Activated CD4-positive, CD25-positive, alpha-beta regulatory T cell treated with anti-CD3 and anti-CD28 coated beads, Interleukin-2, amount 50 U/mL, for 24 hours (primary cell): Measurements from ENCODE around the gene STRIP2.
A peak's percentile ranks its signal among the peaks of the same experiment; 100 is the strongest.
"Not testable (repeated sequence)": the region's sequence is repeated elsewhere in the genome, so short reads cannot be mapped to it uniquely, and the experiment has no call there.

Source experiments
- ATAC-seq, 2 donors: fragments of 150-1000 bp; cut with Tn5 transposase; one replicate each; pipeline ENCODE4 v1.10.0; 2021; ENCODE audit warnings: mild to moderate bottlenecking in 1 of 2, moderate library complexity in 1 of 2

STRIP2 gene, protein sequence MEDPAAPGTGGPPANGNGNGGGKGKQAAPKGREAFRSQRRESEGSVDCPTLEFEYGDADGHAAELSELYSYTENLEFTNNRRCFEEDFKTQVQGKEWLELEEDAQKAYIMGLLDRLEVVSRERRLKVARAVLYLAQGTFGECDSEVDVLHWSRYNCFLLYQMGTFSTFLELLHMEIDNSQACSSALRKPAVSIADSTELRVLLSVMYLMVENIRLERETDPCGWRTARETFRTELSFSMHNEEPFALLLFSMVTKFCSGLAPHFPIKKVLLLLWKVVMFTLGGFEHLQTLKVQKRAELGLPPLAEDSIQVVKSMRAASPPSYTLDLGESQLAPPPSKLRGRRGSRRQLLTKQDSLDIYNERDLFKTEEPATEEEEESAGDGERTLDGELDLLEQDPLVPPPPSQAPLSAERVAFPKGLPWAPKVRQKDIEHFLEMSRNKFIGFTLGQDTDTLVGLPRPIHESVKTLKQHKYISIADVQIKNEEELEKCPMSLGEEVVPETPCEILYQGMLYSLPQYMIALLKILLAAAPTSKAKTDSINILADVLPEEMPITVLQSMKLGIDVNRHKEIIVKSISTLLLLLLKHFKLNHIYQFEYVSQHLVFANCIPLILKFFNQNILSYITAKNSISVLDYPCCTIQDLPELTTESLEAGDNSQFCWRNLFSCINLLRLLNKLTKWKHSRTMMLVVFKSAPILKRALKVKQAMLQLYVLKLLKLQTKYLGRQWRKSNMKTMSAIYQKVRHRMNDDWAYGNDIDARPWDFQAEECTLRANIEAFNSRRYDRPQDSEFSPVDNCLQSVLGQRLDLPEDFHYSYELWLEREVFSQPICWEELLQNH

GRCh38 chr7:129433847-129434674 is at the start of gene STRIP2:
TSS of gene STRIP2 (plus strand) at chr7:129434432. CDS start at chr7:129434473, 41 bp downstream.
- ATAC-seq = peak; percentile 80 to 88

- ATAC-seq = no peak
These were observed 49.1 kb upstream of the STRIP2 start for GRCh38 chr7:129385116-129385515.

DNA sequence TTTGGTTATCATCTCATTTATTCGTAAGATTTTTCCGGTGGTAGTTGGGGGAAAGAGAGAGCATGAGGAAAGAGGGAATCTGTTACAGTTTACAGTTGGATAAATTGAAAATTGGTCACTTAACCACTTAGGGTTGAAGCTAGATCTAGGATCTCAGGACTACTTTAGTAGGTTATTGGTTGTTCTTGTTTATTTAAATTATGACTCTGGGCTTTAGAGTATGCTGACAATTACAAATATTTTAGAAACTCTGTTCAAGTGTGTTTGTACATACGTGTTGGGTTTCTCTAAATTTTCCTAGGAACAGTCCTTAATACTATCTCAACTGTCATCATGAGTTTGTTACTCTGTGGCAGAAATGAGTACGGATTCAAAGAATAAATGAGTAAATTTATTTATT is 48.6 kb upstream of the STRIP2 start:
- ATAC-seq = no peak

GRCh38 chr7:129386506-129386905 is 47.7 kb upstream of the STRIP2 start:
- no peak for ATAC-seq

DNA sequence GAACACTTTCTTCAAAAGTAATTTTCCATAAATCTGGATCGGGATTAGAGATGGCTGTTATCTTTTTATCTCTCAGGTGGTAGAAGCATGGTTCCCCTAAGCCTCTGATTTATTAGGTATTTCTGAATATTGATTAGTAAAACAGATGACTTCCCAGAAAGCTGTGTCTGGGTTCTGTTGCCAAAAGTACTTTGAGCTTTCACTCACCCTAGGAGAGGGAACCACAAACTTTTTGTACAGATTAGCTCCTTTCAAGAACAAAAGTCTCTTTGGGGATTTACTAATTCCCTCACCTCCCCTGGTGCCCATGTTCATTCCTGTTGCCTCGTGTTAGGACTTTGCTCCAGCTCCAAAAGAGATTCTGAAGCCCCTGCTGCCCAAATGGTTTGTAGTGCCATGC is 46.7 kb upstream of the STRIP2 start:
- ATAC-seq = no peak

DNA sequence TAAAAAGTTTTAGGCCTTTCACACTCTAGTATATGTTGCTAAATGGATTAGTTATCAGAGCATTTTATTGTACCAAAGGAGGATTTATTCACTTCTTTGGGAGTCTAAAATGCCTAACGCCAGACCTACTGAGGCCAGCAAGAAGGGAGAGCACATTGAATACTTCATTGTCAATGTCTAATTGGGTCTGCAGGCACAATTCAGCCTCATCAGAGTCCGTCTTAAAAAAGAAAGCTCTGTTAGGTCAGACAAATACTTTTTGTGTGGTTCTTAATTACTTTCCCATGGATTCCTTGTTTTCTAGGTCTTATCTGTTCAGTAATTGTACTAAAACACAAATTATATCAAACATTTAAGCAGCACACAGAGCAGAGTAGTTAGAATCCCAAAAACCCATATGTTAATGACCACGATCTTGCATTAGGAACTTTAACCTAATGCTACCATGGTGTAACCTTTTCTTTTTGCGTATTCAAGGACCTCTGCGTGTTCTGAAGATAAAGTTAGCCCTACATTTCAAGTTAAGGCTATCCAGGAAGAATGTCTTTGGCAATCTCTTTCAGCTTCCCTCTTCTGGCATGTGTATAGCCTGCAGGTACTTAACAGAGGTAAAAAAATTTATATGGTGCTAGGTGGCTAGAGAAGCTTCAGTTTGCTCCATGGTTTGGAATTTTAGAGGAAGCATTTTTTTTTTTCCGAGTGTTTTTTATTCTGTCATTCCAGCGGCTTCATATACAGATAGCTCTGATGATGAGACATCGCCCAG is 45.7 kb upstream of the STRIP2 start:
- ATAC-seq = no peak

DNA sequence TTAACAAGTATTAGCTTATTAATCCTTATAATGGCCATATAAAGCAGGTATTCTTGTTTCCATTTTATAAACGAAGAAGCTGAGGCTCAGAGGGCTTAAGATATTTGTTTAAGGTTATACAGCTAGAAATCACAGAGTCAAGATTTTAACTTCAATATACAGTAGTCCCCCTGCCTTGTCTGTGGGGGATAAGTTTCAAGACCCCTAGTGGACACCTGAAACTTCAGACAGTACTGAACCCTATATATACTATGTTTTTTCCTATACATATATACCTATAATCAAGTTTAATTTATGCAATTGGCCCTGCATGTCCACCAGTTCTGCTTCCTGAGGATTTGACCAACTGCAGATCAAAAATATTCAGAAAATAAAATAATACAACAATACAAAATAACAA is 44.4 kb upstream of the STRIP2 start:
- no peak for ATAC-seq

GRCh38 chr7:129390314-129390713 is 43.9 kb upstream of the STRIP2 start:
- no peak for ATAC-seq

GRCh38 chr7:129391546-129392171 is 42.6 kb upstream of the STRIP2 start:
- ATAC-seq = no peak

DNA sequence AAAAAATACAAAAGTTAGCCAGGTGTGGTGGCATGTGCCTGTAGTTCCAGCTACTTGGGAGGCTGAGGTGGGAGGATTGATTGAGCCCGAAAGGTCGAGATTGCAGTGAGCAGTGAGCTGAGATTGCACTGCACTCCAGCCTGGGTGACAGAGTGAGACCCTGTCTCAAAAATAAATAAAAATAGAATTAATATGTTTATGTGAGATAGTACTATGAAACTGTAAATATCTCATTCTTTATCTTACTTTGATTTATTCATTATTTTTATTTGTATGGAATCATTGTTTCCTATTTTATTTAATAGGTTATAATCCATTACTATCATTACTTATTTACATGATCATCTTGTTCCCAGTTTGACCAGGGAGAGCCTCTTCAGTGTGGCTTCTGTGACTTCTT is 41.0 kb upstream of the STRIP2 start:
- ATAC-seq = no peak

- ATAC-seq = no peak
These were observed 40.1 kb upstream of the STRIP2 start for GRCh38 chr7:129394101-129394500.

GRCh38 chr7:129394982-129395914 is 39.0 kb upstream of the STRIP2 start:
- ATAC-seq = no peak

DNA sequence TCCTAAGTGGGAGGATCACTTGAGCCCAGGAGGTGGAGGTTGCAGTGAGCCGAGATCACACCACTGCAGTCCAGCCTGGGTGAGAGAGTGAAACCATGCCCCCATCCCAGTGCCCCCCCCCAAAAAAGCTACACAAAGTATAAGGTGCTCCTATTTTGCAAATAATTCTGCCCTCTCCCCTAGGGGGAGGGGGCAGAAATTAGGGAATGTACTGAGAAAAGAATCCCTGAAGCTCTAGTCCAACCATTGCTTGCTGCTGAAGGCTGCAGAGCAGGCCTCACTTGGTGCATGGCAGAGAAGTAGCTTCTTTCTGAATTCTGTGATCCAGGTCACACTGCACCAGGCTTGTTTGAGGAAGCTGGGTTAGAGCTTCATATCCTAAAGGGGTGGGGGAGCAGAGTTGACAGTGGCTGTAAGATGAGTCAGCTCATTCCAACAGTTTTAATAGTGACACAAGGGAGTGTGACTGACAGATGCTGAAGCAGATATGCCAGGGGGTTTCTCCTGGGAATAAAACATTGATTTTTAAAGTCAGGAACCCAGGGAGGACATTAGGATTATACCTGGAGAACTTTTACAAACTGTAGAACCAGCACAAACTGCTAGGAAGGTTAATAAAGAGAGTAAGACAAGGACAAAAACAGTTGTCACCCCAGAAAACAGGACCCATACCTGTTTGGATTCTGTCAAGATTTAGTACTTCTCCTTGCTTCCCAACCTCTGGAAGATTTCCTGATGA is 32.8 kb upstream of the STRIP2 start:
- ATAC-seq = no peak

DNA sequence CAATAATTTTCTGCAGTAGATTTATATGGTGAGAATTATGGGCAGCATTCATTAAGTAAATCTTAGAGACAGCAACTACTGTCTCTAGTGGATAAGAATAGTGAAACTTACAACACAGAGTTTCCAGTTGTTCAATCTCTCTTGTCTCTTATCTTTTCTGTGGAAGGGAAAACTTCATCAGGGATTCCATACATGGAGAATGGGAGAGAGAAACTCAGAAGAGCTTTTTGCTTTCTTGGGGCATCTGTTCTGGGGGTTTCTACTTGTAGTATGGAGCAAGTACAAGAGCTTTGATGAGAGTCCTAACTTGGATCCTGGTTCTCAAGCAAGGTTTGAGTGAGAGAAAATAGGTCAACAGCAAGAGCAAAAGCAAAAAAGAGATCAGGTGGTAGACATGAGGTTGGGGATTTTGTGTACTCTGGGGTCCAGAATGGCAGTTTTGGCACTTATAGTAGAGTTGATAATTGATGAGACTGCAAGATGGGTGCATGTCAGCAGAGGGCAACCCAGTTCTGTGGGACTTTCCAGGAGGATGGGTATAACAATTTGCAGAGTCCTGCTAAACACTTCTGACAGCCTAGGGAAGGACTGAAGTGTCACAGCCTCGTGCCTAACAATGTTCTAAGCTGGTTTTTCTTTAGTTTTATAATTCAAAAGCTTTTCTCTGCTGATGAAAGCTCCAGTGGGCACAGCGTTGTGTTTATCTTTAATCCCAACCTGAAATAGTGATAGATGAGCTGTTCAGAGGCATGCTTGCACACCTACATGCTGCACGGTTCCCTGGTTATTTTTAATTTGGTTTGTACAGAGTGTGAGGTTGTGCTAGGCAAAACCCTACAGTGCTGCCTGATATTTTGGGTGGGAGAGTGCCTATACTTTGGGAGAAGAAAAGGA is 32.0 kb upstream of the STRIP2 start:
- ATAC-seq = peak in 1 of 2 donors; percentile 38

GRCh38 chr7:129405527-129405926 is 28.7 kb upstream of the STRIP2 start:
- ATAC-seq = no peak

DNA sequence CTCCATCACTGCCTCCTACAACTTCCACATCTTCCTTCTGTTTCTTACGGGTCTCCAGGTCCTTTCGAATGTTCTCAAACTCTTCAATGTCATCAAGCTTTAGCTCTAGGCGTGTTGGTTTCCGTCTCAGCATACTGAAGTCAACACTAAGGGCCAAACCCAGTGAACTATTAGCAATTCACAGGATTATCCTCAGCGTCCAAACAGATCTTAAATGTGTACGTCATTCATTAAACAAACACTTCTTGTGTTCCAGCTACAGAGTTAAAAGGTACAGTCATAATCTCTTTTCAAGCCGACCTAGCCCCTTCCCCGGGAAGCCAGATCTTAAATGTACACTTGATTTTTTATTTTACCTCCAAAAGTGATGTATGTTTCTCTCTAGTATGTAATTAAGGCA is 24.0 kb upstream of the STRIP2 start:
- not testable (repeated sequence) for ATAC-seq

- ATAC-seq = no peak
These were observed 21.7 kb upstream of the STRIP2 start for GRCh38 chr7:129412501-129412900.

GRCh38 chr7:129417073-129417472 is 17.2 kb upstream of the STRIP2 start:
- no peak for ATAC-seq
